Astrocyte (in vitro differentiated cells and primary cell): ENCODE data around the gene HDAC10.

ENCODE experiments used
- CTCF ChIP-seq: IDR thresholded peaks from 2 replicates; pipeline ENCODE4 v1.5.1; 2011; ENCODE audit warnings: low read depth, mild to moderate bottlenecking, inconsistent platforms, low read length, moderate library complexity; ENCODE audit not compliant: insufficient read depth
- EZH2 ChIP-seq: IDR thresholded peaks from 2 replicates; pipeline ENCODE4 v1.6.1; 2012; ENCODE audit warnings: mild to moderate bottlenecking, low read length, inconsistent platforms; ENCODE audit not compliant: insufficient read depth

DNA sequence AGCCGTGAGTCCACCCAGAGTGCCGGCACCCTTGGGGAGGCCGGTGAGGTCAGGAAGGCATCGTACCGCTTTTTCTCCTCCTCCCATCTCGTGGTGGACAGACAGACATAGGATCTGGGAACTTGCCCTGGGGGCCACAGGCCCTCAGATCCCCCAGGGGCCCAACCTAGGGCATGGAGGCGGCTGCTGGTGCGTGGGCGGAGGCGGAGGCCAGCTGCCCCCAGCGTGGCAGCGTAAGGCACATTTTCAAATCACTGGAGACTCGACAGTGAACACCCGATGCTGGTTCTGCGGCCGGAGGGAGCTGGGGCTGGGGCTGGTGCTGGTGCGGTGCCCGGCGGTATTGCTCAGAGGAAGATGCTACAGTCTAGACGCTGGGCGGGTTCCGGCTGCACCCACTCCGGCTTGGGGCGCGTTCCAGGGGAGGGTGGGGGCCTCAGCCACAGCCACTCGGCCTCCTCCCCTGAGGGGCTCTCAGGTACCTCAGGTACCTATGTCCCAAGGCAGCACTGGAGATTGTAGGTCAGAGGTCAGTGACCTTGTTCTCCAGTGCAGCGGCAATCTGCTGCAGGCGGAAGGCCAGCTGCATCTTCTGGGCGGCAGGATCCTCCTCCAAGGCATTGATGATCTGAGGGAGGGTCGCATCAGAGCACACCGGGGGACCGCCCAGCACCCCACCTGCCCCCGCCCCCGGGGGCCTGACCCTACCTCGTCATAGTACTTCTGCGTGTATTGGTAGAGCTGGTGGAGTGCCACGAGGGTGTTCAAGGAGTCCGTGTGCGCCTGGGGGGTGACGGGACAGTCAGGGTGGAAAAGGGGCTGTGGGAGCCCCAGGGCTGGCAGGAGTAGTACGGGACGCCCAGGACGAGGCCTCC lies 24.4 kb upstream of the HDAC10 start:
- no peak for TF ChIP-seq CTCF
- no peak for TF ChIP-seq EZH2
